Activated naive CD4-positive, alpha-beta T cell treated with anti-CD3 and anti-CD28 coated beads, Interleukin-2, amount 50 U/mL, for 24 hours (primary cell): ENCODE data around the gene CREB3L1.

Experiments
- H3K27ac Mint-ChIP-seq: one replicate; pipeline ENCODE4 v1.8.0; 2021; ENCODE audit warnings: mild to moderate bottlenecking, mixed read lengths
- H3K27me3 Mint-ChIP-seq: one replicate; pipeline ENCODE4 v1.8.0; 2021; ENCODE audit warnings: mixed read lengths
- H3K36me3 Mint-ChIP-seq: one replicate; pipeline ENCODE4 v1.8.0; 2021; ENCODE audit warnings: mixed read lengths
- H3K4me1 Mint-ChIP-seq: one replicate; pipeline ENCODE4 v1.8.0; 2021; ENCODE audit warnings: mixed read lengths
- H3K4me3 Mint-ChIP-seq: one replicate; pipeline ENCODE4 v1.8.0; 2021; ENCODE audit warnings: mild to moderate bottlenecking, mixed read lengths
- H3K9me3 Mint-ChIP-seq: one replicate; pipeline ENCODE4 v1.8.0; 2021; ENCODE audit warnings: mixed read lengths

CREB3L1 gene

GRCh38 chr11:46279126-46280099 lies 2.0 kb downstream of the CREB3L1 start:
- Mint-ChIP-seq H3K9me3 (no peaks in the 10 kb centered on the region), H3K4me1 (peaks cover 9% of the 10 kb centered on the region), H3K27me3 (peaks cover 17% of the 10 kb centered on the region), H3K4me3 (peak overlapping the region; percentile 36), H3K36me3 (no peaks in the 10 kb centered on the region), H3K27ac (no peak overlapping the region)

GRCh38 chr11:46280706-46281105 lies 3.2 kb downstream of the CREB3L1 start:
- no peak overlapping the region for H3K27ac Mint-ChIP-seq
- peaks cover 17% of the 10 kb centered on the region for H3K27me3 Mint-ChIP-seq

GRCh38 chr11:46281371-46281831 lies 3.9 kb downstream of the CREB3L1 start:
- H3K9me3 Mint-ChIP-seq: no peaks in the 10 kb centered on the region
- H3K36me3 Mint-ChIP-seq: no peaks in the 10 kb centered on the region
- no peak overlapping the region for H3K27ac Mint-ChIP-seq
- peaks cover 15% of the 10 kb centered on the region for H3K27me3 Mint-ChIP-seq
- peaks cover 9% of the 10 kb centered on the region for H3K4me1 Mint-ChIP-seq
- H3K4me3 Mint-ChIP-seq: no peak overlapping the region

More at GRCh38 chr11:46280706-46281105, 3.2 kb downstream of the CREB3L1 start:
- Mint-ChIP-seq H3K36me3 (no peaks in the 10 kb centered on the region), H3K4me3 (no peak overlapping the region), H3K9me3 (no peaks in the 10 kb centered on the region), H3K4me1 (peaks cover 9% of the 10 kb centered on the region)

GRCh38 chr11:46285173-46285572 lies 7.7 kb downstream of the CREB3L1 start:
- Mint-ChIP-seq H3K36me3 (no peaks in the 10 kb centered on the region), H3K27me3 (no peaks in the 10 kb centered on the region), H3K4me1 (no peaks in the 10 kb centered on the region), H3K9me3 (no peaks in the 10 kb centered on the region), H3K4me3 (no peak overlapping the region), H3K27ac (no peak overlapping the region)

- Mint-ChIP-seq H3K36me3 (no peaks in the 10 kb centered on the region), H3K9me3 (no peaks in the 10 kb centered on the region), H3K27ac (no peak overlapping the region), H3K27me3 (no peaks in the 10 kb centered on the region), H3K4me1 (no peaks in the 10 kb centered on the region), H3K4me3 (no peak overlapping the region)
Measured at GRCh38 chr11:46285594-46286033, 8.2 kb downstream of the CREB3L1 start.

GRCh38 chr11:46286789-46287188 lies 9.3 kb downstream of the CREB3L1 start:
- no peaks in the 10 kb centered on the region for H3K27me3 Mint-ChIP-seq

GRCh38 chr11:46288451-46288850 lies 11.0 kb downstream of the CREB3L1 start:
- Mint-ChIP-seq H3K9me3 (no peaks in the 10 kb centered on the region), H3K4me1 (no peaks in the 10 kb centered on the region), H3K27ac (no peak overlapping the region), H3K36me3 (no peaks in the 10 kb centered on the region), H3K27me3 (no peaks in the 10 kb centered on the region), H3K4me3 (no peak overlapping the region)

More at GRCh38 chr11:46286789-46287188, 9.3 kb downstream of the CREB3L1 start:
- Mint-ChIP-seq H3K9me3 (no peaks in the 10 kb centered on the region), H3K27ac (no peak overlapping the region), H3K4me1 (no peaks in the 10 kb centered on the region), H3K4me3 (no peak overlapping the region), H3K36me3 (no peaks in the 10 kb centered on the region)

GRCh38 chr11:46290011-46290410 lies 12.5 kb downstream of the CREB3L1 start:
- Mint-ChIP-seq H3K27me3 (no peaks in the 10 kb centered on the region), H3K27ac (no peak overlapping the region), H3K36me3 (no peaks in the 10 kb centered on the region), H3K4me3 (no peak overlapping the region), H3K4me1 (no peaks in the 10 kb centered on the region), H3K9me3 (no peaks in the 10 kb centered on the region)

GRCh38 chr11:46290598-46291309 lies 13.3 kb downstream of the CREB3L1 start:
- H3K36me3 Mint-ChIP-seq: no peaks in the 10 kb centered on the region
- no peaks in the 10 kb centered on the region for H3K9me3 Mint-ChIP-seq
- H3K27me3 Mint-ChIP-seq: no peaks in the 10 kb centered on the region
- H3K27ac Mint-ChIP-seq: no peak overlapping the region
- no peaks in the 10 kb centered on the region for H3K4me1 Mint-ChIP-seq
- no peak overlapping the region for H3K4me3 Mint-ChIP-seq

- Mint-ChIP-seq H3K9me3 (no peaks in the 10 kb centered on the region), H3K27ac (no peak overlapping the region), H3K4me3 (no peak overlapping the region), H3K27me3 (no peaks in the 10 kb centered on the region), H3K4me1 (no peaks in the 10 kb centered on the region), H3K36me3 (no peaks in the 10 kb centered on the region)
Measured at GRCh38 chr11:46291441-46292150, 14.1 kb downstream of the CREB3L1 start.

GRCh38 chr11:46293066-46293465 lies 15.6 kb downstream of the CREB3L1 start:
- Mint-ChIP-seq H3K9me3 (no peaks in the 10 kb centered on the region), H3K4me1 (no peaks in the 10 kb centered on the region), H3K27ac (no peak overlapping the region), H3K27me3 (peaks cover 4% of the 10 kb centered on the region), H3K36me3 (no peaks in the 10 kb centered on the region), H3K4me3 (no peak overlapping the region)

- Mint-ChIP-seq H3K4me3 (no peak overlapping the region), H3K36me3 (no peaks in the 10 kb centered on the region), H3K27ac (no peak overlapping the region), H3K4me1 (no peaks in the 10 kb centered on the region), H3K27me3 (peaks cover 5% of the 10 kb centered on the region), H3K9me3 (no peaks in the 10 kb centered on the region)
Measured at GRCh38 chr11:46293641-46294103, 16.2 kb downstream of the CREB3L1 start.

- no peaks in the 10 kb centered on the region for H3K9me3 Mint-ChIP-seq
- H3K36me3 Mint-ChIP-seq: no peaks in the 10 kb centered on the region
- H3K27me3 Mint-ChIP-seq: peaks cover 5% of the 10 kb centered on the region
- H3K4me3 Mint-ChIP-seq: peak overlapping the region; percentile 78
- no peak overlapping the region for H3K27ac Mint-ChIP-seq
- H3K4me1 Mint-ChIP-seq: no peaks in the 10 kb centered on the region
Measured at GRCh38 chr11:46294365-46295309, 17.2 kb downstream of the CREB3L1 start.

GRCh38 chr11:46295312-46296058 lies 18.0 kb downstream of the CREB3L1 start:
- Mint-ChIP-seq H3K27ac (no peak overlapping the region), H3K9me3 (no peaks in the 10 kb centered on the region), H3K27me3 (peaks cover 5% of the 10 kb centered on the region)

More at GRCh38 chr11:46295312-46296058, 18.0 kb downstream of the CREB3L1 start:
- Mint-ChIP-seq H3K36me3 (no peaks in the 10 kb centered on the region), H3K4me1 (no peaks in the 10 kb centered on the region), H3K4me3 (peak overlapping the region; percentile 90)
